Head of caudate nucleus (tissue), 42 donors: ENCODE data around the gene PSMD1.

ENCODE experiments used
- DNase-seq, 42 donors: peaks; one replicate each; pipeline versions ENCODE4 v3.0.0 to v3.0.0-alpha.2; 2020 to 2021; ENCODE audit warnings: mixed read lengths in 7 of 42
- intact Hi-C: fragments of 100-400 bp; cut with DNase I; formaldehyde crosslinking; loops from one replicate; pipeline ENCODE4 v1.15.0; 2022

Gene PSMD1

GRCh38 chr2:231033147-231034132 is 23.2 kb upstream of the PSMD1 start:
- no peak for DNase-seq
- intact Hi-C loops: no loop called here

- no peak for DNase-seq
- intact Hi-C loops: no loop called here
Measured at GRCh38 chr2:231034291-231034882, 22.3 kb upstream of the PSMD1 start.

- intact Hi-C loops: no loop called here
- no peak for DNase-seq
Measured at GRCh38 chr2:231036131-231036530, 20.5 kb upstream of the PSMD1 start.

DNA sequence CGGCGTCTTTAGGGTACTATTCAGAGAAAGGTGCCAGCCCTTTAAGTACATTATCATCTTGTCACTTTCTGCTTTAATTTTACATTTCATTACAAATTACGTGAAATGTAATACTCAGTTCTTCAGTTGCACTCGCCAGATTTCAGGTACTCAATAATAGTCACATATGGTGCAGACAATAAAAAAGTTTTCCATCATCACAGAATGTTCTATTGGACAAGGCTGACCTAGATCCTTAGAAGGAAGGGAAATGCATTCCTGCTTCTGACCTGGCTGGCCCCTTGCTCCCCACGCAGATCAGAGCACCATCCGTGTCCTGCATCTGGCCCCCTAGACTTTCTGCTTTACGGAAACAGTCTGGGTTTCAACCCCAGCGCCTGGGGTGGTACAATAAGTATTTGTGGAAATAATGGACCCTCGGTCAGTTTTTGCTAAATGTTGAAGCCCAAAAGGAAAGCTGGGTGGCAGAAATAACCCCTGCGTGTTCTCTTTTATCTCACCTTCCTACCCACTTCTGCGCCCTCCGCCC is 20.0 kb upstream of the PSMD1 start:
- intact Hi-C loops: no loop called here
- DNase-seq: no peak

- intact Hi-C loops: no loop called here
- peak in 18 of 42 donors; percentile 15 to 56 (median 39) for DNase-seq
Measured at GRCh38 chr2:231037202-231037730, 19.4 kb upstream of the PSMD1 start, which contains the start of gene C2orf72. Gene C2orf72 (plus strand): TSS chr2:231037523. CDS start chr2:231037566, 43 bp downstream.

DNA sequence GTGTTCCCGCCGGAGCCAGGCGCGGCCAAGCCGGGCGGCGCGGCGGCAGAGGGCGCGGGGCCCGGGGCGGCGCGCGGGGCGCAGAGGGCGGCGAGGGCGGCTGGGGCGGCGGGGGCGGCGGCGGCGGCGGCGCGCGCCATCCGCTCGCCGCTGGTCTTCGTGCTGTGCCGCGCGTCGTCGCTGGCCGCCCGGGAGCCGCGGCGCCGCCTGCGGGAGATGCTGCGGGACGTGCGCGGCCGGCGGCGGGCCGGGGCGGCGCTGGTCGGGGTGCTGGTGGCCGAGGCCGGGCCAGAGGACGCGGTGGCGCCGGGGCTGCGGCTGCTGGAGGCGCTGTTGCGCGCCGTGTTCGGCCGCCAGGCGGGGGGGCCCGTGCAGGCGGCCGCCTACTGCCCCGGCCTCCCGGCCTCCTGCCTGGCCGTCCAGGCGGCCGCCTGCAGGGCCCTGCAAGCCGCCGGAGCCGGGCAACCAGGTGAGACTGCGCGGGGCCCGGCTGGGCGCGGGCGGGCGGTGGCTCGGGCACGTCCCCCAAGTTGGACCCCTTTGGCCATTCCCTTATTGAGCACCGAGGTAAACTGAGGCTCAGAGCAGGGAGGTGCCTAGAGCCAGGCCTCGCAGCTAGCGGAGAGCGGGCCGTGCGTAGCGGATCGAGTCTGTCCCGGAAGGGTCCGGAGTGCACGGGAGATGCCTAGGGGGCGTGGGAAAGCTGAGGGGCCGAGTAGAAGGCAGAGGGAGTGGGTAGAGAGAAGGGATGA is 18.8 kb upstream of the PSMD1 start:
- DNase-seq: peak in 37 of 42 donors; percentile 47 to 88 (median 73)
- intact Hi-C loops: no loop called here

DNA sequence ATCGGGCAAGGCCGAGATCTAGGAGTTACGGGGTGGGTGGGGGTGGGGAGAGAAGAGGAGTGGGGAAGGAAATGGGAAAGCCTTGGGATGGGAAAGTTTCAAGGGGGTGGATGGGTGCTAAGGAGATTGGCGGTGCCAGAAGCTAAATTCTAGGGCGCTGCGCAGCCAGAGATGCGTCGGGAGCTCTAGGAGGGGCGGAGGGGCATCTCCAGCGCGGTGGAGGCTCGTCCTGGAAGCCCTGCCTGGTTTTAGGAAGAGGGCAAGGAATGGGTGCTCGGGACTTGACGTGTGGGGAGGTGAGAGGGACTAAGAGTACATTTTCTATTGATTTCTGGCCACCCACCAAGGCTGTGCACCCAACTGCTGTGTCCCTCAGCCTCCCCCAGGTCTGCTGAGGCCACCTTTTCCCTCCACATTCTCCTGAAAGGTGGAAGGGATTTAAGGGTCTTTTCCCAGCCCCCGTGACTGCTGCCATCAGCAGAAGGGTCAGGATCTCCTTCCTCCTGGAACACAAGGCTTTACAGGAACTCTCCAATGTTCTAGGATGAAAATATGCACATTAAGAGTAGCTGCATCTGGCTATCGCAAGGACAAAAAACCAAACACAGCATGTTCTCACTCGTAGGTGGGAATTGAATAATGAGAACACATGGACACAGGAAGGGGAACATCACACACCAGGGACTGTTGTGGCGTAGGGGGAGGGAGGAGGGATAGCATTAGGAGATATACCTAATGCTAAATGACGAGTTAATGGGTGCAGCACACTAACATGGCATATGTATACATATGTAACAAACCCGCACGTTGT is 18.0 kb upstream of the PSMD1 start:
- peak in 2 of 42 donors; percentile 16 to 27 for DNase-seq
- intact Hi-C loops: no loop called here

- no peak for DNase-seq
- intact Hi-C loops: no loop called here
Measured at GRCh38 chr2:231039294-231039664, 17.4 kb upstream of the PSMD1 start.

DNA sequence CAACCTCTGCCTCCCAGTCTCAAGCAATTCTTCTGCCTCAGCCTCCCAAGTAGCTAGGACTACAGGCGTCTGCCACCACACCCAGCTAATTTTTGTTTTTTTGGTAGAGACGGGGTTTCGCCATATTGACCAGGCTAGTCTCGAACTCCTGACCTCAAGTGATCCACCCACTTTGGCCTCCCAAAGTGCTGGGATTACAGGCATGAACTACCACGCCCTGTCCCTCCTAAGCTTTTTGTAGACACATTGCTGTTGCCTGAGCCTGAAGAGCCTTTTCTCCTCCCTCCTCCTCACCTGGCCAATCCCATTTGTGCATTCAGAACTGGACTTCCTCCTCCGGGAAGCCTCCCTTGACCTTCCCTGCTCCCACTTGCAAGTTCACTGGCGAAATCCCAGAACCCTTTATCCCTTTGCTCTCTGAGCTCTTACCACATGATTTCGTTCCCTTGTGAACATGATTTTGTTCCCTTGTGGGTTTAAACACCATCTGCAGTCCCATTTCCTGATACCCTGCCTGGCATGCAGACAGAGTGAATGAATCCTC is 16.8 kb upstream of the PSMD1 start:
- intact Hi-C loops: no loop called here
- DNase-seq: no peak

DNA sequence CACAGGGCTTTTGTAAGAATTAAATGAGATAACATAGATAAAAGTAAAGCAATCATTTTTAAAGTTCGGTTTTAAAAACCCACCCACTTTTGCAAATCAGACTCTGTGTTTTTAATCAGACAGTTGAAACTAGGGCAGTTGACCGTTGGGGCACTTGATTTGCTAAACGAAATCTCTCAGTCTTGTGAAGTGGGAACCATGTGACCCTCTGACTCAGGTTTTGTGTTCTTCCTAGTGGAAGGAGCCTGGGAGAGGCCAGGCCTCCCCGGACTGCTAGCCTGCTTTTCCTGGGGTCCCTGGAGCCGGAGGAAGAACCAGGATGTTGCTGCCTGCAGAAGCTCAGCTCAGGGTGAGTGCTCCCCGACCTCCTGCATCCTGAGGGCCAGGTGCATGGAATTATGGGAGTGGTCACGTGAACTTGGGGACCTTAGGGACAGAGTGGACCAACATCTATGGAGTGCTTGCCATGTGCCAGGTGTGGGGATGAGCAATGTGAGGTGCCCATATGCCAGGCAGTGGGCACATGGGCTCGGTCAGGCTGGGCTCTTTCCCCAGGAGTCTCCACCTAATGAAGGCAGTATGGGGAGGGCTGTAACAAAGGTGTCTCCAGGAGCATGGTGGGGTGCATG is 15.5 kb upstream of the PSMD1 start:
- DNase-seq: peak in 4 of 42 donors; percentile 13 to 66 (median 26)
- intact Hi-C loops: no loop called here

DNA sequence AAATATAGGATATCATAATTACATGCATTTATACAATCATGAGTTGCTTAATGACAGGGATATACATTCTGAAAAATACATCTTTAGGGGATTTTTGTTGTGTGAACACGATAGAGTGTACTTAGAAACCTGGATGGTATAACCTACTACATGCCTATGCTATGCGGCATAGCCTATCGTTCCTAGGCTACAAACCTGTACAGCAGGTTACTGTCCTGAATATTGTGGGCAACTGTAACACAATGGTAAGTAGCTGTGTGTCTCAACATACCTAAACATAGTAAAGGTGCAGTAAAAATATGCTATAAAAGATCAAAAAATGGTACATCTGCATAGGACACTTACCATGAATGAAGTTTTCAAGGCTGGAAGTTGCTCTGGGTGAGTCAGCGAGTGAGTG is 12.9 kb upstream of the PSMD1 start:
- intact Hi-C loops: no loop called here
- DNase-seq: no peak

DNA sequence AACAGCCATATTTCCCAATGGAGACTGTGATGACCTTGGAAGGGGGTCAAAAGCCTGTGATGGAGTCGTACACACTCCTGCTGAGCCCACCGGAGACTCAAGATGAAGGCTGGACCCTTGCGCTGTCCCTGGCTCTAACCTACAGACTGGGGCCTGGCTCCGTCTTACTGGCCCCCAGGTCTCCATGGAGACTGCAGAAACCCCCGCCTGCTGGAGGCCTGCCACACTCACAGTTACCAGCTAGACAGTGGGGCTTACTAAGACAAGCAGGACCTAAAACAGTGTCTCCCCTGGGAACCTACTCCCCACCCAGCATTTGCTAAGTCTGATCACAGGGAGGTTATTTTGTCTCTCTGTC is 9.8 kb upstream of the PSMD1 start:
- DNase-seq: no peak
- intact Hi-C loops: no loop called here

DNA sequence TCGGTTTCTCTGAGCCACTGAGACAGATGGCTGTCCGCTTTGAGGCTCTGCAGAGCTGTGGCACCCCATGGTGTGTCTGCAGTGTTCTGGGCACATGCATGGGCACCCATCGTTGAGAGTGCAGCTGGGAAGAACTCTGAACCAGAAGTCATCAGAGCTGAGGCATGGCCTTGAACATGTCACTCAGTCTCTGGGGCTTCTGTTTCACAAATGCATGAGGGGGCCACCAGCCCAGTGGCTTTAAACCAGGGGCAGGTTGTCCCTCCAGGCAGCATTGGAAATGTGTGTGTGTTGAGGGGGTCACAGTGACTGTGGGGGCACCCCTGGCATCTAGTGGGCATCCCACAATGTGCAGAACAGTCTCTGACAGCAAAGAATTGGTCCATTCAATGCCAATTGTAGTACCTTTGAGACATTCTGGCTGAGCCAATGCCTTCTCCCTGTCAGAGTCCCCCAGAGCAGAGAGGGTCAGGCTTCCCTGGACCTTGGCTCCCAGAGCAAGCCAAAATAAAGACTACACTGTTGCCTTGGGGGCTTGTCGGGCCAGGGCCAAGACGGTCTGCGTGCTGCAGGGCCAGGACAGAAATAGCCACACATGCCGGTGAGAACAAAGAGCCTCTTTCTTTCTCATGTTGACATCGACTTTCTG is 9.3 kb upstream of the PSMD1 start:
- DNase-seq: peak; percentile 62 to 91 (median 82)
- intact Hi-C loops: no loop called here

DNA sequence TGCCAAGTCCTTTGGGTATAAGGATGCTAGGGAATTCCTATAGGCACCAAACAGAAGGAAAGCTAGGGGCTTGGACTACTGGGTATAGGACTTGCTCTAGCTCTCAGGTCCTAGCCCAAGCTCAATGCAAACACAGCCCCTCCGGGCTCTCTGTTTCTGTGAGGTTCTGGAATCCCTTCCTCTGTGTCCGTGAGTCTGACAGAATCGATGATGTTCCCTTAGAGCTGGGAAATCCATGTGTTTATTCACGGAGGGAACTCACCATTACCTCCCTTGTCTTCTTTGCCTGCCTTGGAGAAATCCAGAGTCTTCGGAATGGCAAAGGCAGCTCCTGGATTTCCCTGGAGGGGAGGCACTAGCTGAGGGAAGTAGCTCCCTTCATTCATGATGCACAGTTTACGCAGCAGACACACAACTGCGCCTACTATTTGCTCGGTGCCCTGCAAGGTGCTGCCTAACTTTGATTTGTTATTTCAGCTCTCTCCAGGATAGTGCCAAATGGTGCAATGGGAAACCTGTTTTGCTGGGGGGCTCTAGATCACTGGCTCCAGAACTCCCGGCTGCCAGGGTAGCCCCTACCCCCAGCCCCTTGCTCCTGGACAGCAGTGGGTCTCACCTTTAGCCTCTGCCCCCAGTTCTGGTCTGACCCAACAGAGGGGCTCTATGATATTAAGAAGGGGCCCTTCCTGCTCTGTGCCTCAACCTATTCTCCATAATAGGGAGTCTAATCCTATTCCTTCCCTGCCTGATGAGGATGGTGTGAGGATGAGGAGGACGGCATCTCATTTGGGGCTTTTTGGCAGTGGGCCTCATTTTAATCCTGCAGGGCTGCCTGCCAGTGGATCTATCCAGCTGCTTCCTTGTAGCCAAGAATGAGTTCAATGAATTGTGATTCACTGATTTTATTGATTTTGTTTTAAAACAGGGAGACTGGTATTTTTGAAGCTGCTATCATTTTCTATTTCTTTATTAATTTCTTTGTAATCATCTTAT is 8.4 kb upstream of the PSMD1 start:
- intact Hi-C loops: no loop called here
- peak in 5 of 42 donors; percentile 21 to 34 (median 28) for DNase-seq

GRCh38 chr2:231049286-231050017 is 7.2 kb upstream of the PSMD1 start:
- intact Hi-C loops: loop anchor here (10.0 kb wide), 1 partner anchor 185 kb away; the partner anchor contains the start of gene ITM2C
- no peak for DNase-seq
